Hepatocyte (in vitro differentiated cells): ENCODE data around the gene FLYWCH1. TPM values are rescaled to one million over a fixed set of nuclear protein-coding genes. Genes with fewer than 3 reads are reported as not detected.
"Not testable (repeated sequence)": the region's sequence is repeated elsewhere in the genome, so short reads cannot be mapped to it uniquely, and the experiment has no call there.

ENCODE experiments used
- DNase-seq: peaks from one replicate; pipeline ENCODE4 v3.0.0-alpha.2; 2016; ENCODE audit warnings: low spot score
- H2AFZ ChIP-seq: fragments of 200-600 bp; sonication (generic); 2 replicates; pipeline ENCODE4 v1.6.0; 2016; ENCODE audit warnings: antibody characterized with exemption, mild to moderate bottlenecking
- H3K27ac ChIP-seq: fragments of 200-600 bp; sonication (generic); 2 replicates; pipeline ENCODE4 v1.5.1; 2016; ENCODE audit warnings: mild to moderate bottlenecking
- H3K27me3 ChIP-seq: fragments of 200-600 bp; sonication (generic); 2 replicates; pipeline ENCODE4 v1.6.1; 2016
- H3K36me3 ChIP-seq: fragments of 200-600 bp; sonication (generic); replicated peaks from 2 replicates; pipeline ENCODE4 v1.5.1; 2016; ENCODE audit warnings: low read depth; ENCODE audit not compliant: insufficient read depth
- H3K4me1 ChIP-seq: fragments of 200-600 bp; sonication (generic); 2 replicates; pipeline ENCODE4 v1.5.1; 2016; ENCODE audit warnings: mild to moderate bottlenecking, moderate library complexity; ENCODE audit not compliant: insufficient read depth
- H3K4me2 ChIP-seq: fragments of 200-600 bp; sonication (generic); 2 replicates; pipeline ENCODE4 v1.6.0; 2016
- H3K4me3 ChIP-seq: fragments of 200-600 bp; sonication (generic); 2 replicates; pipeline ENCODE4 v1.5.1; 2016; ENCODE audit warnings: mild to moderate bottlenecking
- H3K79me2 ChIP-seq: fragments of 200-600 bp; sonication (generic); 2 replicates; pipeline ENCODE4 v1.6.0; 2017; ENCODE audit warnings: mild to moderate bottlenecking
- H3K9me2 ChIP-seq: fragments of 200-600 bp; sonication (generic); replicated peaks from 2 replicates; pipeline ENCODE4 v1.6.0; 2017; ENCODE audit warnings: mild to moderate bottlenecking; ENCODE audit not compliant: insufficient read depth
- H3K9me3 ChIP-seq: fragments of 200-600 bp; sonication (generic); 2 replicates; pipeline ENCODE4 v1.5.1; 2016; ENCODE audit warnings: low read depth, mild to moderate bottlenecking
- H4K20me1 ChIP-seq: fragments of 200-600 bp; sonication (generic); 2 replicates; pipeline ENCODE4 v1.6.0; 2016; ENCODE audit warnings: mild to moderate bottlenecking; ENCODE audit not compliant: insufficient read depth, poor library complexity, severe bottlenecking
- CTCF ChIP-seq: fragments of 200-600 bp; sonication (generic); IDR thresholded peaks from 2 replicates; pipeline ENCODE4 v1.5.1; 2016; ENCODE audit warnings: antibody characterized with exemption, mild to moderate bottlenecking; ENCODE audit not compliant: poor library complexity
- EZH2 ChIP-seq: fragments of 200-600 bp; sonication (generic); IDR thresholded peaks from 2 replicates; pipeline ENCODE4 v1.6.1; 2016; ENCODE audit warnings: antibody characterized with exemption, mild to moderate bottlenecking, borderline replicate concordance
- EZH2phosphoT487 ChIP-seq: fragments of 200-600 bp; sonication (generic); IDR thresholded peaks from one replicate; pipeline ENCODE4 v1.6.1; 2018; ENCODE audit warnings: antibody characterized with exemption, mild to moderate bottlenecking, low read depth, moderate library complexity; ENCODE audit not compliant: unreplicated experiment, severe bottlenecking
- WGBS: methylation state at CpG from one replicate; pipeline ENCODE4 v1.1.6; 2016; ENCODE audit warnings: low lambda C conversion rate; ENCODE audit errors: missing lambda C conversion rate; 5-methylcytosine and 5-hydroxymethylcytosine counted together
- polyA plus RNA-seq: library from polyadenylated mRNA; unstranded; fragments of >200 nt; fragmentation: Nextera tagmentation; extraction: Ambion mirVana; gene quantifications from 2 replicates; pipeline ENCODE4 v1.2.1, GENCODE V29; 2016
- total RNA-seq: library from RNA; depleted of rRNA; stranded (reverse); fragments of >200 nt; gene quantifications from 2 replicates; pipeline ENCODE4 v1.2.3, GENCODE V29; 2014

The FLYWCH1 gene
- total and polyA plus RNA-seq, 2 experiments from 2014 or later, result 11.7 to 16.9 TPM

DNA sequence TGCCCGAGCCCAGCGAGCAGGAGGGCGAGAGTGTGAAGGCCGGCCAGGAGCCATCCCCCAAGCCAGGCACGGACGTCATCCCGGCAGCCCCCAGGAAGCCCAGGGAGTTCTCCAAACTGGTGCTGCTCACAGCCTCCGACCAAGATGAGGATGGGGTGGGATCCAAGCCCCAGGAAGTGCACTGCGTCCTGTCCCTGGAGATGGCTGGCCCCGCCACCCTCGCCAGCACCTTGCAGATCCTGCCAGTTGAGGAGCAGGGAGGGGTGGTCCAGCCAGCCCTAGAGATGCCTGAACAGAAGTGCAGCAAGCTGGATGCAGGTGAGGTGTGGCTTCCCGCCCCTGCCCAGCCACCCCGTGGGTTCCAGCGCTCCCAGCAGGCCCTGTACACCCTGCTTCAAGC is 18.0 kb downstream of the FLYWCH1 start:
- Histone ChIP-seq H3K4me3 (no peak overlapping the region), H3K9me2 (no peaks in the 10 kb centered on the region), H4K20me1 (no peaks in the 10 kb centered on the region), H3K4me1 (no peaks in the 10 kb centered on the region), H3K4me2 (no peak overlapping the region), H3K79me2 (no peaks in the 10 kb centered on the region), H3K36me3 (no peaks in the 10 kb centered on the region), H2AFZ (no peak overlapping the region), H3K27ac (no peak overlapping the region), H3K27me3 (no peaks in the 10 kb centered on the region), H3K9me3 (no peaks in the 10 kb centered on the region)
- no peak for DNase-seq
- 94% methylated on average over 14 of the region's 14 CpGs for WGBS
- TF ChIP-seq EZH2 (no peak), CTCF (no peak), EZH2phosphoT487 (no peak)

DNA sequence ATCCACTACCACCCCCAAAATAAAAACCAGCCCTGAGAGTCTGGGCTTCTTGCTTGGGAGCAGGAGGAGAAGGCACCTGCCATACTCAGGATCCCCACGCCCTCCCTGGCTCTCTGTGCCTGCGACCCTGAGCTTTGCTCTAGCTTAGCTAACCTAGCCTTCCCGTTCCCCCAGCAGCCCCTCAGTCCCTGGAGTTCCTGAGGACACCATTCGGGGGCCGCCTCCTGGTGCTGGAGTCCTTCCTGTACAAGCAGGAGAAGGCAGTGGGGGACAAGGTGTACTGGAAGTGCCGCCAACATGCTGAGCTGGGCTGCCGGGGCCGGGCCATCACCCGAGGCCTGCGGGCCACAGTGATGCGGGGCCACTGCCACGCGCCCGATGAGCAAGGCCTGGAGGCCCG is 18.5 kb downstream of the FLYWCH1 start:
- Histone ChIP-seq H3K4me3 (no peak overlapping the region), H3K9me3 (no peaks in the 10 kb centered on the region), H3K79me2 (no peaks in the 10 kb centered on the region), H3K27me3 (no peaks in the 10 kb centered on the region), H3K4me1 (no peaks in the 10 kb centered on the region), H3K27ac (no peak overlapping the region), H3K36me3 (no peaks in the 10 kb centered on the region), H2AFZ (no peak overlapping the region), H3K4me2 (no peak overlapping the region), H4K20me1 (no peaks in the 10 kb centered on the region), H3K9me2 (no peaks in the 10 kb centered on the region)
- TF ChIP-seq CTCF (no peak), EZH2 (no peak), EZH2phosphoT487 (no peak)
- no peak for DNase-seq
- over 99% methylated on average over 14 of the region's 15 CpGs for WGBS

DNA sequence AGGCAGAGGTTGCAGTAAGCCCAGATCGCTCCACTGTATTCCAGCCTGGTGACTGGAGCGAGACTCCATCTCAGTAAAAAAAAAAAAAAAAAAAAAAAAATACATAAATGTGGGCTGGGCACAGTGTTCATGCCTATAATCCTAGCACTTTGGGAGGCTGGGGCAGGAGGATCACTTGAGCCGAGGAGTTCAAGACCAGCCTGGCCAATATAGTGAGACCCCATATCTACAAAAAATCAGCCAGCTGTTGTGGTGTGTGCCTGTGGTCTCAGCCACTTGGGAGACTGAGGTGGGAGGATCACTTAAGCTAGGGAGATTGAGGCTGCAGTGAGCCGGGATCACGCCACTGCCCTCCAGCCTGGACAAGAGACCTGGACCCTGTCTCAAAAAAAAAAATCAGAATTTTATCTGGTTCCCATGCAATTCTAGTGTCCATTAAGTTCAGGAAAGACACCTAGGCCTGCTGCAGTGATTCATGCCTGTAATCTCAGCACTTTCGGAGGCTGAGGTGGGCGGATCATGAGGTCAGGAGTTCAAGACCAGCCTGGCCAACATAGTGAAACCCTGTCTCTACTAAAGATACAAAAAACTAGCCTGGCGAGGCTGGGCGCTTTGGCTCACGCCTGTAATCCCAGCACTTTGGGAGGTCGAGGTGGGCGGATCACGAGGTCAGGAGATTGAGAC is 19.6 kb downstream of the FLYWCH1 start:
- H4K20me1 ChIP-seq, H3K4me1 ChIP-seq, H3K4me2 ChIP-seq, H3K27ac ChIP-seq, H2AFZ ChIP-seq, H3K9me2 ChIP-seq, H3K9me3 ChIP-seq, H3K4me3 ChIP-seq, H3K79me2 ChIP-seq, DNase-seq, H3K27me3 ChIP-seq, H3K36me3 ChIP-seq: not testable (repeated sequence)
- WGBS, result 93% methylated on average over 13 of the region's 13 CpGs

DNA sequence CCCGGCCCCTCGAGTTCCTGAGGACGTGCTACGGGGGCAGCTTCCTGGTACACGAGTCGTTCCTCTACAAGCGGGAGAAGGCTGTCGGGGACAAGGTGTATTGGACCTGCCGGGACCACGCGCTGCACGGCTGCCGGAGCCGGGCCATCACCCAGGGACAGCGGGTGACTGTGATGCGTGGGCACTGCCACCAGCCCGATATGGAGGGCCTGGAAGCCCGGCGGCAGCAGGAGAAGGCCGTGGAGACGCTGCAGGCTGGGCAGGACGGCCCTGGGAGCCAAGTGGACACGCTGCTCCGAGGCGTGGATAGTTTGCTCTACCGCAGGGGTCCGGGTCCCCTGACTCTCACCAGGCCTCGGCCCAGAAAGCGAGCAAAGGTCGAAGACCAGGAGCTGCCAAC is 21.4 kb downstream of the FLYWCH1 start:
- no peak for TF ChIP-seq EZH2phosphoT487
- no peak for TF ChIP-seq CTCF
- no peak for TF ChIP-seq EZH2
- no peak for DNase-seq
- H3K4me2 ChIP-seq, result no peak overlapping the region
- H4K20me1 ChIP-seq, result no peaks in the 10 kb centered on the region
- no peaks in the 10 kb centered on the region for H3K79me2 ChIP-seq
- H3K36me3 ChIP-seq, result no peaks in the 10 kb centered on the region
- 97% methylated on average over 30 of the region's 30 CpGs for WGBS
- no peaks in the 10 kb centered on the region for H3K27me3 ChIP-seq
- no peaks in the 10 kb centered on the region for H3K4me1 ChIP-seq
- H3K27ac ChIP-seq, result no peak overlapping the region
- H3K9me3 ChIP-seq, result no peaks in the 10 kb centered on the region
- no peak overlapping the region for H2AFZ ChIP-seq
- H3K9me2 ChIP-seq, result no peaks in the 10 kb centered on the region
- no peak overlapping the region for H3K4me3 ChIP-seq
